GM19372 (cell line): ENCODE data around the gene CHST3.
"Not testable (repeated sequence)": the region's sequence is repeated elsewhere in the genome, so short reads cannot be mapped to it uniquely, and the experiment has no call there.

Experiments used
- ATAC-seq: cut with Tn5 transposase; IDR thresholded peaks from one replicate; pipeline ENCODE4 v1.9.1; 2021; ENCODE audit warnings: mild to moderate bottlenecking, low read depth, moderate library complexity; ENCODE audit not compliant: unreplicated experiment

CHST3 gene, protein sequence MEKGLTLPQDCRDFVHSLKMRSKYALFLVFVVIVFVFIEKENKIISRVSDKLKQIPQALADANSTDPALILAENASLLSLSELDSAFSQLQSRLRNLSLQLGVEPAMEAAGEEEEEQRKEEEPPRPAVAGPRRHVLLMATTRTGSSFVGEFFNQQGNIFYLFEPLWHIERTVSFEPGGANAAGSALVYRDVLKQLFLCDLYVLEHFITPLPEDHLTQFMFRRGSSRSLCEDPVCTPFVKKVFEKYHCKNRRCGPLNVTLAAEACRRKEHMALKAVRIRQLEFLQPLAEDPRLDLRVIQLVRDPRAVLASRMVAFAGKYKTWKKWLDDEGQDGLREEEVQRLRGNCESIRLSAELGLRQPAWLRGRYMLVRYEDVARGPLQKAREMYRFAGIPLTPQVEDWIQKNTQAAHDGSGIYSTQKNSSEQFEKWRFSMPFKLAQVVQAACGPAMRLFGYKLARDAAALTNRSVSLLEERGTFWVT

DNA sequence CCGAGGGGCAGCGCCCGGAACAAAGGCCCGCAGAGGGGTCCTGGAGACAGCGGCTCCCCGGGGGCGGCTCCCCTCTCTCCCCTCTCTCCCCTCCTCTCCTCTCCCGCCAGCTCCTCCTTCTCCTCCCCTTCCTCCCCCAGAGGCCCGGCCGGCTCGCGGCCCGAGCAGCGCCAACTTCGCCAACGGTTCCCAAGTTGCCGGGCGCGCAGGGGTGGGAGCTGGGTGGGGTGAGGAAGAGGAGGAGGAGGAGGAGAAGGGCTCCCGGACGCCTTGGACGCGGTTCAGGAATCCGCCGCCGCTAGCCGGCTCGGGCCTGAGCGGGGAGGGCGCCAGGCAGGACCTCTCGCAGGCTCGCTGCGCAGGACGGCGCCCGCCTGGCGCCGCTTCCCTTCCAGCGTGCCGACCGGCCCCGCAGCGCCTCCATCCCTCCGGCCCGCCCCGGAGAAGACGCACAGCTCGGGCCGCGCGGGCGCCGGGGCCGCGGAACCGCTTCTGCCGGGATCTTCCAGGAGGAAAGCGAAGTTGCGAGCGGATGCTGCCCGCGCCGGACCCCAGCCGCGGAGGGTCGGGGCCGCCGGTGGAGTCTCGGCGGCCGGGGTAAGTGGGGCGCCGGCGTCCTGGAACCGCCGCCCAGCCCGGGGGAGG lies at the start of gene CHST3:
TSS of gene CHST3 (plus strand) at position 298 of the 645 bp plus-strand sequence. CDS start 41,448 bp downstream, outside the sequence.
- no peak for ATAC-seq

DNA sequence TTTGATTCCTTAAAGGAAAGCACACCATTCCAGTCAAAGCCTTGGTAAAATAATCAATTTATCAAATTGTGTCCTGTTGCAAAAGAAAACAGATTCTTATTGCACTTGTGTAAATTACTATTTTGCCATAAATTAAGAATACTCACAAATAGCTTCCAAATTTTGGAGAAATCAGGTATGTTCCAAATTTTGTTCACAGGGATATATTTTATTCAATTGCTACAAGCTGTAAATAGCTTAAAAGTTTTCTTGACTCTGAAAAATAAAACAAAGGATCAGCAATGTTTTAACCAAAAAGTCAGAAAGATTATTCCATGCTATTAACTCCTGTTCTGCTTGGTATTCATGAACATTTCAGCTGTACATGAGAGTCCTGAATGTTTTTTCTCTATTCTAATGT lies 47.4 kb upstream of the CHST3 start:
- ATAC-seq, result no peak

DNA sequence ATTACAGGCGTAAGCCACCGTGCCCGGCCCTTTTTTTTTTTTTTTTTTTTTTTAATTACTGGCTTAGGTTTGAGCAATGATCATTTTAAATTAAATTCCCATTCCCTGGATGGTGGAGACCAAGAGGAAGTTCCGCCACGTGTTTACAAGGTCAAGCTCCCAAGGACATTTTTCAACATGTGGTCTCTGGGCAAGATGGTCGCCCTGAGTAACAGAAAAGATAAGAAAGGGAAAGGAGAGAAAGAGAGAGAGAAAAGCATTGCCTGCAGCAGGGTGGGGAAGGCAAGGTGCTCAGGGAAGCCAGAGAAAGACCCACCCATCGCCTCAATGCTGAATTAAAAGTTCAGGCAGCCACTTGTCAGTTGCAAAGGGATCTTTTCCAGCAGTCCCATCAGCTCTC lies 45.2 kb upstream of the CHST3 start:
- no peak for ATAC-seq

DNA sequence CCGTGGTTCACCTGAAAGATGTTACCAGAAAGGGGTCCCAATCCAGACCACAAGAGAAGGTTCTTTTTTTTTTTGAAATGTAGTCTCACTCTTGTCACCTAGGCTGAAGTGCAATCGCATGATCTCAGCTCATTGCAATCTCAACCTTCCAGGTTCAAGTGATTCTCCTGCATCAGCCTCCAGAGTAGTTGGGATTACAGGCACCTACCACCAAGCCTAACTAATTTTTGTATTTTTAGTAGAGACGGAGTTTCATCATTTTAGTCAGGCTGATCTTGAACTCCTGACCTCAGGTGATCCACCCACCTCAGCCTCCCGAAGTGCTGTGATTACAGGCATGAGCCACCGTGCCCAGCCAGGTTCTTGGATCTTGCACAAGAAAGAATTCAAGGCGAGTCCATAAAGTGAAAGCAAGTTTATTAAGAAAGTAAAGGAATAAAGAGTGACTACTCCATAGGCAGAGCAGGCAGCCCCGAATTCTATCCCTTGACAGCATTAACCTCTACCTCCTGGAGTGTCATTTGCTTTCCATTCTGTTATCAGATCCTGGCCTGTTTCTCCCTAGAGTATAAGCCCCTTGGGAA lies 44.1 kb upstream of the CHST3 start:
- ATAC-seq, result not testable (repeated sequence)

DNA sequence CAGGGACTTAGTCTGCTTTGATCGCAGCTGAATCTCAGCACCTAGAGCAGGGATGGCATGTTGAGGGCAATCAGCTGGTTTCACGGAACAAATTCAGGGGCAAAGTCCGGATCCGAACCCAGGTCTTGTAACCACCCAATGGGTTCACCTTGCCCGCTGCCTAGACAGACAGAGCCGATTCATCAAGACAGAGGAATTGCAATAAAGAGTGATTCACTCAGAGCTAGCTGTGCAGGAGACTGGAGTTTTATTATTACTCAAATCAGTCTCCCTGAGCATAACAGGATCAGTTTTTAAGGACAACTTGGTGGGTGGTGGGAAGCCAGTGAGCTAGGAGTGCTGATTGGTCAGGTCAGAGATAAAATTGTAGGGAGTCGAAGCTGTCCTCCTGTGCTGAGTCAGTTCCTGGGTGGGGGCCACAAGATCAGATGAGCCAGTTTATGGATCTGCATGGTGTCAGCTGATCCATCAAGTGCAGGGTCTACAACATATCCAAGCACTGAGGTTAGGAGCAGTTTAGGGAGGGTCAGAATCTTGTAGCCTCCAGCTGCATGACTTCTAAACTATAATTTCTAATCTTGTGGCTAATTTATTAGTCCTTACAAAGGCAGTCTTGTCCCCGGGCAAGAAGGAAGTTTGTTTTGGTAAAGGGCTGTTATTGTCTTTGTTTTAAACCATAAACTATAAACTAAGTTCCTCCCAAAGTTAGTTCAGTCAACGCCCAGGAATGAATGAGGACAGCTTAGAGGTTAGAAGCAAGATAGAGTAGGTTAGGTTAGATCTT lies 43.5 kb upstream of the CHST3 start:
- ATAC-seq, result no peak

DNA sequence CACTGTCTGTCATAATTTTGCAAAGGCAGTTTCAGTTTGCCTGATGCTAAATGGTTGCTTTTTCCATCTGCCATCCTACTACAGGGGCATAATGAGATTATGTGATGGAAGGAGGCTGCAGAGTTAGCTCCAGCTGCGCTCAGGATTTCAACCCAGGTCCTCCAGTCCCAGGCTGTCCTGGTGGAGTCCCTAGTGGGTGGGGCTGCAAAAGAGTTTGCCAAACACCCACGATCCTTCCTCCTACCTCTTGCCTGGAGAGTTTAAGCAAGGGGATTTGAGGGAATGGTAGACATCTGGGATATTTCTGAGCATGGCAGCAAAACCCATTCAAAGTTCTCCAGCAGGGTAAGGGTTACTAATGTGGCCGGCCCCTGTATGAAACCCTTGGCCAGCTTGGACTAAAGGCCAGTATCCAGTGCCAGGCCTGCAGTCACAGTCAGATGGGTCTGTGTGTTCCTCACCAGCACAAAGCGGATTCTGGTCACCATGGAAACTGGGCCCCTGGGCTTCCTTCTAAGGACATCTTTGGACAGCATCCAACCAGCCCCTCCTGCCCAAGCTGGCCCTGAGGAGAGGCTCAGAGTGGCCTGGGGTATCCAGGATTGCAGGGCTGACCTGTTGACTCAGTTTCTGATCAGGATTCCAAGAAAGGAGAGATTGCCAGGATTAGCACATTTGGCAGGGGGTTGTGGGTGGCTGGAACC lies 42.7 kb upstream of the CHST3 start:
- no peak for ATAC-seq

DNA sequence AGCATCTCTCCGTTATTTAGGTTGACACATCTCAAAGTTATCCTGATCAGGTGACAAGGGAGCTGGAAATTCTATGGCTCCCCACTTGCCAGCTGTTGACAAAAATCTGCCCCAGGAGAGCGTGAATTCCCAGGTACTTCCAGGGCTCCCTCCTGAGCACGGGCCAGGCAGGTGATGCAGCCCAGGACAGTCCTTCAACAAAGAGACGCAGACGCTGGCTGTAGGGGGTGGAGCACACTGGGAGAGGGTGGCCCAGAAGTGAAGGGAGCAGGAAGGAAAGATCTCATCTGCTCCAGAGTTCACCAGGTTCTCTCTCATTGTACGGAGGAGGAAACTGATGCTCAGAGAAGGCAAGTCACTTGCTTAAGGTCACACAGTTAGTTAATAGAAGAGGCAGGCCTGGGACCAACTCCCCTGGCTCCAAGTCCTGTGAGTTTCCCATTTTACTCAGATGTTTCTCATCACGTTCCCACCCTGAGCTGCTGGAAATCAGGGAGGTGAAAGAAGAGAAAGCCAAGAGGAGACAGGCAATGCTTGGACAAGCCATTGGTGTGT lies 41.0 kb upstream of the CHST3 start:
- no peak for ATAC-seq

DNA sequence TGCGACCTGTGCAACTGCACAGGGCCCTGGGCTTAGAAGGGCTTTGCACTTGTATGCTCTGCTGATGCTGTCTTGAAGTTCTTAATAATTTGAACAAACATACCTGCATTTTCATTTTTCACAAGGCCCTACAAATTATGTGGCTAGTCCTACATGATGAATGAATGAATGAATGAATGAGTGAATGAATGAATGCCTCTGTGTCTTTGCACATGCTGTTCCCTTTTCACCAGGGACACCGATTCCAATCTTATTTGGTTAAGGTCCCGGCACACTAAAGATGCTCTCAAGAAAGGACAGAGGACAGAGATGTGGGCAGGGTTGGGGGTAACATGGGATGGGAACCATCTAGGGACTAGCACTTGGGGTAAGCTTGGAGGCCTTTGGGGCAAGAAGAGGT lies 39.4 kb upstream of the CHST3 start:
- no peak for ATAC-seq

DNA sequence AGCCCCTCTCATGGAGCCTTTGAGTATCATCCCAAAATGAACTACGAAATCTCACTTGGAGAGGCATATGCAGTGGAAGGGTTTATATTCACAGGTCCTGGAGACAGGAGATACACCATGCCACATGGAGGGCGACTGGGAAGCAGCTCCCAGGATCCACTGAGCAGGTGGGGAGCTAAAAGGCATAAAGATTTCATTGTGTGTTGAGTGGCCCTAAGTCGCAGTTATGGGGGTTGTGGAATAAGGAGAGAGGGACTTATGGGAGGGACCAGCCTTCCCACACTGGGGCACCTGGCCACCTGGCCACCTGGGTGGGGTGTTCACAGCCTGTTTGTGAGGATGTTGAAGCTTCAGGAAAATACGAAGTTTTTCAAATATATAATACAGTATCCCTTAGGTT lies 37.0 kb upstream of the CHST3 start:
- ATAC-seq, result no peak

DNA sequence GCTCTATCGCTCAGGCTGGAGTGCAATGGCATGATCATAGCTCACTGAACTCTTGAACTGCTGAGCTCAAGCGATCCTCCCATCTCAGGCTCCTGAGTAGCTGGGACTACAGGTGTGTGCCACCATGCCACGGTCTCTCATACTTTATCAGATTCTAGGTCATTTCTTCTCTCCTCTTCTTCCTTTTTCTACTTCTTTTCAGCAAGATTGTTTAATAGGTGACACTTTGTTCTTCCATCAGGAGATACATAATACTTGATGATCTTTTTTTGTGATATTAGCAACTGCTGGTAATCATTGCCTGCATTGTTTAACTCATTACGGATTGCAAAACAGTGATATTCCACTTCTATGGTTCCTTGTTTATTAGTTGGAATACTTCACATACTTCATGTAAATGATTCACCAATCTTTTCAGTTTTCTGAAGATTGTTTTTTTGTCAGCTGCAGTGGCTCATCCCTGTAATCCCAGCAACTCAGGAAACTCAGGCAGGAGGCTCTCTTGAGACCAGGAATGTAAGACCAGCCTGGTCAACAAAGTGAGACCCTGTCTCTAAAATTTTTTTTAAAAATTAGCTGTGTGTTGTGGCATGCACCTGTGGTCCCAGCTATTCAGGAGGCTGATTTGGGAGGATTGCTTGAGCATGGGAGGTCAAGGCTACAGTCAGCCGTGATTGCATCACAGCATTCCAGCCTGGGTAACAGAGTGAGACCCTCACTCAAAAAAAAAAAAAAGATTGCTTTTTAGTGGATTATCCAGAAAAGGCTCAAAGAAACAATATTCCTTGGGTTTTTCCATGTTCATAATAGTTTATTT lies 36.2 kb upstream of the CHST3 start:
- no peak for ATAC-seq

DNA sequence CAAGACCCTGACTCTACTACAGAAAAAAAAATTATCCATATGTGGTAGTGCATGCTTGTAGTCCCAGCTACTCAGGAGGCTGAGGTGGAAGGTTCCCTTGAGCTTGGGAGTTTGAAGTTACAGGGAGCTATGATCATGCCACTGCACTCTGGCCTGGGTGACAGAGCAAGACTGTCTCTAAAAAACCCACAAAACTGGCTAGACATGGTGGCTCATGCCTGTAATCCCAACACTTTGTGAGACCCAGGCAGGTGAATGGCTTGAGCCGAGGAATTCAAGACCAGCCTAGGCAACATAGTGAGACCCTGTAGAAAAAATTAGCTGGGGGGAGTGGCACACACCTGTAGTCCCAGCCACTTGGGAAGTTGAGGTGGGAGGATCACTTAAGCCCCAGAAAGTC lies 32.9 kb upstream of the CHST3 start:
- no peak for ATAC-seq

DNA sequence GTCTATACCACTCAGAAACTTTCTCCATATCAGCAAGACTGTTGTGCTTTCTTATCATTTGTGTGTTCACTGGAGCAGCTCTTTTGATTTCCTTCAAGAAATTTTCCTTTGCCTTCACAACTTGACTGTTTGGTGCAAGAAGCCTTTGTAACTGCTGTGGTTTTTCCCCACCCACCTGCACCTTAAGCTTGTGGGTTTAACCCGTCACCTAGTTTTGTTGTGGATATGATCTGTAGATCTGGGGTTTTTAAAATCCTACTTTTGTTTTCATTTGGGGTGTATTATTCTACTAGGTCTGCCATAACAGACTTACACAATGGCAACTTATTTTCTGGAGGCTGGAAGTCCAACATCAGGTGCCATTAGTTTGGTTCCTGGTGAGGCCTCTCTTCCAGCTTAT lies 30.5 kb upstream of the CHST3 start:
- ATAC-seq, result no peak

DNA sequence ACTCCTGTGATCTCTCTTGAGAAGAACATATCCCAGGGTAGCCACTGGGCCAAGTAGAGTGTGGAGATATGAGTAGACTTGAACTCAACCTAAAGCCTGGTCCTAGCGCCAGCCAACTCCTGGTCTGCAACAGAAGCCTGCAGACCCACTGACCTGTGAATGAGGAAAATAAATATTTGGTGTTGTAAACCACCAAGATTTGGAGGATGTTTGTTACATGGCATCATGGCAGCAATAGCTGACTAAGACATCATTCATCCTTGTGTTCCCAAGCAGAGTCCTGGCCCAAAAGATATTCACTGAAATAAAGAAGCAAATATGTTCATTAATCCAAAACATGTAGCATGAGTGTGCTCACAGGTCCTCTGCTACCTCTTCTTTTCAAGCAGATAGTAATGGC lies 26.0 kb upstream of the CHST3 start:
- ATAC-seq, result no peak

DNA sequence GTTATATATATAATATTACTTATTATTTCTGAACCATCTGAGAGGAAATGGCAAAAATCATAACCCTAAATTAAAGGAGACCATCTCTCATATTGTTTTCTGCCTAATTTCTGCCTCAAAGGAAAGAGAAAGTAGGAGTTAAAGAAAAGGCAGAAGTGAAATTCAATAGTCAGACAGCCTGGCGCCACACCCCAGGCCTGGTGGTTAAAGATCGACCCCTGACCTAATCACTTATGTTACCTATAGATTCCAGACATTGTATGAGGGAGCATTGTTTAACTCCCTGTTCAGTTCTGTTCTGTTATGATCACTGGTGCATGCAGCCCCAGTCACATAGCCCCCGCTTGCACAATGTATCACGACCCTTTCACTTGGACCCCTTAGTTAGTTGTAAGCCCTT lies 24.9 kb upstream of the CHST3 start:
- no peak for ATAC-seq

DNA sequence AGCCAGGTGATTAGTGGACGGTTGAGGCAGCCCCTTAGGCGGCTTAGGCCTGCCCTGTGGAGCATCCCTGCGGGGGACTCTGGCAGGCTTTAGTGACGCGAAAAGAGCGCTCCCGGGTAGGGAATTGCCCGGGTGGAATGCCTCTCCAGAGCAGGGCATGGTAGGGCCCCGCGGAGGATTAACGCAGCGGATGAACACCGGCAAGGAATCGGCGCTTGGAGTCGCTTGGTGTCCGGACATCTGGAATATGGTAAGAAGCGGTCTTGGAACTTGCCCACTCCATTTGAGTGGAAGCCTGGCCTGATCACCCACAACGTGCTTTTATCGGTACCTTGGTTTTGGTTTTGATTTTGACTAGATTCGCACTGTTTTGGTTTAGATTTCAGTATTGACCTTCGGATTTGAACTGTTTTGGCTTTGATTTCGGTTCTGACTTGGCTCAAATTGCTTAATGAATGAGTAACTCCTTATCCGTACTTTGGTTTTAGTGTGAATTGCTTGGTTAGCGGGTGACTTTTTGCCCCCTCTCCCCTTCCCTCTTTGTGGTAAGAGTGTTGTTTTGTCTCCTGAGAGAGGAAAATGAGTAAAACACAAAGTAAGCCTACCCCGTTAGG lies 24.2 kb upstream of the CHST3 start:
- ATAC-seq, result no peak

DNA sequence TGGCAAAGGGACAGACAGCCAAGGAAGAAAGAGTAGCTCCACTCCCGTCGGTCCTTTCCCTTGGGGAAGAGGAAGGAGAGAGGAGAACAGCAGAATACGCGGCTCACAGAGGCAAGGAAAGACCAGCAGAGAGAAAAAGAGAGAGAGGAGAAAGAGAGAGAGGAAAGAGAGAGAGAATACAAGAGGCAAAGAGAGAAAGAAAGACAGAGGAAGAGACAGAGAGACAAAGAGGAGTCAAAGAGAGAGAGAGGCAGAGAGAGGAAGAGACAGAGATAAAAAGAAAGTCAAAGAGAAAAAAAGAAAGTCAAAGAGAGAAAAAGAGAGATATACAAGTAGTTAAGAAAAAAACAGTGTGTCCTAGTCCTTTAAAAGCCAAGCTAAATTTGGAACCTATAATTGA lies 23.4 kb upstream of the CHST3 start:
- no peak for ATAC-seq

DNA sequence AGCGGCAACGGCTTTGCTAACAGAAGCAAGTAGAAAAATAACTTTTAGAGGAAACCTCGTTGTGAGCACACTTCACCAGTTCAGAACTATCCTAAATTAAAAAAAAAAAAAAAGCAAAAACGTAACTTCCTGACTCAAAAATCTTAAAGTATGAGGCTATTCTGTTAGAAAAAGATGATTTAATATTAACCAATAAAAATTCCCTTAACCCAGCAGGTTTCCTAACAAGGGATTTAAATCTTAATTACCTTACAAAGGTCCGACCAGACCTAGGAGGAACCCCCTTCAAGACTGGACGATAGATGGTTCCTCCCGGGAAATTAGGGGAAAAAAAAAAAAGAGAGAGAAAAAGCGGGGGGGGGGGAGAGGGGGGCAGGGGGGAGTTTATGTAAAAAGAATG lies 22.9 kb upstream of the CHST3 start:
- ATAC-seq, result no peak

DNA sequence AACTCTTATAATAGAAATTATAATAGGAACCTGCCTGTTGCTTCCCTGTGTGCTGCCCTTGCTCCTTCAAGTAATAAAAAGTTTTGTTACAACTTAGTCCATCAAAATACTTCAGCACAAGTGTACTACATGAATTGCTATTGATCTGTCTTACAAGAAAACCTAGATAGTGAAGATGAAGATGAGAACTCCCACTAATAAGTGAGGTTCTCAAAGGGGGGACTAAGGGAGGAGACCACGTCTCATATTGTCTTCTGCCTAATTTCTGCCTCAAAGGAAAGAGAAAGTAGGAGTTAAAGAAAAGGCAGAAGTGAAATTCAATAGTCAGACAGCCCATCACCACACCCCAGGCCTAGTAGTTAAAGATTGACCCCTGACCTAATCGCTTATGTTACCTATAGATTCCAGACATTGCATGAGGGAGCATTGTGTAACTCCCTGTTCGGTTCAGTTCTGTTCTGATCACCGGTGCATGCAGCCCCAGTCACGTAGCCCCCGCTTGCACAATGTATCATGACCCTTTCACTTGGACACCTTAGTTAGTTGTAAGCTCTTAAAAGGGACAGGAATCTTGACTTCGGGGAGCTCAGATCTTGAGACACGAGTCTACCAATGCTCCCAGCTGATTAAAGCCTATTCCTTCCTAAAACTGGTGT lies 18.2 kb upstream of the CHST3 start:
- ATAC-seq, result no peak
